ENCODE measurements around the gene GJA1. TPM values are rescaled to one million over a fixed set of nuclear protein-coding genes. Genes with fewer than 3 reads are reported as not detected.
A peak's percentile ranks its signal among the peaks of the same experiment; 100 is the strongest.
"Not testable (repeated sequence)": the region's sequence is repeated elsewhere in the genome, so short reads cannot be mapped to it uniquely, and the experiment has no call there.

GJA1 gene
- total and polyA plus RNA-seq, 2 of the 13 experiments (the other 11 are each of a cell fraction or from before 2014, with no cell fraction given) = not detected

GRCh38 chr6:121447746-121448145 lies 12.3 kb downstream of the GJA1 start:
- H3K4me1 ChIP-seq (ENCODE audit: insufficient read depth, low read length); CTCF ChIA-PET (ENCODE audit: low intra/inter-chr PET ratio, low total read pairs); H3K27ac ChIP-seq (ENCODE audit: extremely low read length, insufficient read depth, low read length); in situ Hi-C loops (cut with HindIII; ENCODE audit: extremely low pct_ligation_motif_present, low pct_unique_long_range_greater_than_20kb); H3K79me2 ChIP-seq (ENCODE audit: insufficient read depth, low read length); H3K4me2 ChIP-seq (ENCODE audit: low read depth, low read length); H3K36me3 ChIP-seq (replicated peaks in 1 of 2; ENCODE audit: control insufficient read depth in 1 of 2, insufficient read depth in 2 of 2, low read length in 2 of 2); BruUV-seq (replicated peaks); H2AFZ ChIP-seq (ENCODE audit: low read length); H3K9ac ChIP-seq (ENCODE audit: insufficient read depth, low read depth, low read length); H3K27me3 ChIP-seq (ENCODE audit: control insufficient read depth in 1 of 2, insufficient read depth in 2 of 2, low read length in 2 of 2); POLR2A ChIA-PET; H3K4me3 ChIP-seq (replicated peaks in 1 of 3; ENCODE audit: insufficient read depth in 1 of 3, low read depth in 2 of 3, low read length in 3 of 3); intact Hi-C loops (cut with micrococcal nuclease; ENCODE audit: unreplicated experiment); H3K9me3 ChIP-seq (ENCODE audit: low read length); H4K20me1 ChIP-seq (ENCODE audit: insufficient read depth, low read length); DNase-seq (ENCODE audit: low spot score); FAIRE-seq; ATAC-seq: not testable (repeated sequence)
- 15% methylated on average over 5 of the region's 7 CpGs for WGBS (ENCODE audit: low lambda C conversion rate)

- BruUV-seq (replicated peaks); H3K4me1 ChIP-seq (ENCODE audit: insufficient read depth, low read length); POLR2A ChIA-PET; H3K9me3 ChIP-seq (ENCODE audit: low read length); in situ Hi-C loops (cut with HindIII; ENCODE audit: extremely low pct_ligation_motif_present, low pct_unique_long_range_greater_than_20kb); H4K20me1 ChIP-seq (ENCODE audit: insufficient read depth, low read length); intact Hi-C loops (cut with micrococcal nuclease; ENCODE audit: unreplicated experiment); DNase-seq (ENCODE audit: low spot score); CTCF ChIA-PET (ENCODE audit: low intra/inter-chr PET ratio, low total read pairs); H3K4me3 ChIP-seq (replicated peaks in 1 of 3; ENCODE audit: insufficient read depth in 1 of 3, low read depth in 2 of 3, low read length in 3 of 3); H2AFZ ChIP-seq (ENCODE audit: low read length); H3K79me2 ChIP-seq (ENCODE audit: insufficient read depth, low read length); H3K4me2 ChIP-seq (ENCODE audit: low read depth, low read length); H3K36me3 ChIP-seq (replicated peaks in 1 of 2; ENCODE audit: control insufficient read depth in 1 of 2, insufficient read depth in 2 of 2, low read length in 2 of 2); ATAC-seq; H3K27me3 ChIP-seq (ENCODE audit: control insufficient read depth in 1 of 2, insufficient read depth in 2 of 2, low read length in 2 of 2); H3K27ac ChIP-seq (ENCODE audit: extremely low read length, insufficient read depth, low read length); H3K9ac ChIP-seq (ENCODE audit: insufficient read depth, low read depth, low read length): not testable (repeated sequence)
- 4% methylated on average over 2 of the region's 2 CpGs for WGBS (ENCODE audit: low lambda C conversion rate)
- peak; percentile 50 for FAIRE-seq
These were observed 13.1 kb downstream of the GJA1 start for GRCh38 chr6:121448528-121448927.

DNA sequence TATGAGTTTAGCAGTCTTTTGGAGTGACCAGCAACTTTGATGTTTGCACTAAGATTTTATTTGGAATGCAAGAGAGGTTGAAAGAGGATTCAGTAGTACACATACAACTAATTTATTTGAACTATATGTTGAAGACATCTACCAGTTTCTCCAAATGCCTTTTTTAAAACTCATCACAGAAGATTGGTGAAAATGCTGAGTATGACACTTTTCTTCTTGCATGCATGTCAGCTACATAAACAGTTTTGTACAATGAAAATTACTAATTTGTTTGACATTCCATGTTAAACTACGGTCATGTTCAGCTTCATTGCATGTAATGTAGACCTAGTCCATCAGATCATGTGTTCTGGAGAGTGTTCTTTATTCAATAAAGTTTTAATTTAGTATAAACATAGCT lies 13.9 kb downstream of the GJA1 start:
- ChIA-PET CTCF (ENCODE audit: low intra/inter-chr PET ratio, low total read pairs) (no interaction called here), POLR2A (no interaction called here)
- intact Hi-C loops (cut with micrococcal nuclease; ENCODE audit: unreplicated experiment) = no loop called here
- WGBS (ENCODE audit: low lambda C conversion rate) = 5% methylated on average over 1 of the region's 1 CpG
- TF ChIP-seq KLF12 (CRISPR knock-in tag; IDR thresholded peaks at IDR 0.05; ENCODE audit: borderline replicate concordance) (no peak), MAFK (conservative IDR thresholded peaks at IDR 0.05 in 1 of 2, IDR thresholded peaks at IDR 0.05 in 1 of 2; ENCODE audit: low read length in 2 of 2) (peak; percentile 89 to 94), MAFF (IDR thresholded peaks at IDR 0.05; ENCODE audit: low read depth, low read length) (peak; percentile 94), SYNCRIP (IDR thresholded peaks at IDR 0.05; ENCODE audit: insufficient read depth, low read depth, low read length) (no peak)
- H2AFZ ChIP-seq (ENCODE audit: low read length) = no peak overlapping the region
- no peaks in the 10 kb centered on the region for H3K9me3 ChIP-seq (ENCODE audit: low read length)
- no peaks in the 10 kb centered on the region for H3K4me1 ChIP-seq (ENCODE audit: insufficient read depth, low read length)
- no peak overlapping the region for H3K27ac ChIP-seq (ENCODE audit: extremely low read length, insufficient read depth, low read length)
- DNase-seq (ENCODE audit: low spot score) = no peak
- in situ Hi-C loops (cut with HindIII; ENCODE audit: extremely low pct_ligation_motif_present, low pct_unique_long_range_greater_than_20kb) = no loop called here
- peaks cover 0 to 1% of the 10 kb centered on the region in 2 experiments; a peak in 1 of 5 replicates for H3K27me3 ChIP-seq (ENCODE audit: control insufficient read depth in 1 of 2, insufficient read depth in 2 of 2, low read length in 2 of 2)
- no TSS peak for BruUV-seq (replicated peaks)
- H3K4me2 ChIP-seq (ENCODE audit: low read depth, low read length) = no peak overlapping the region
- no peak overlapping the region for H3K9ac ChIP-seq (ENCODE audit: insufficient read depth, low read depth, low read length)
- no peak overlapping the region for H3K4me3 ChIP-seq (replicated peaks in 1 of 3; ENCODE audit: insufficient read depth in 1 of 3, low read depth in 2 of 3, low read length in 3 of 3)
- H3K36me3 ChIP-seq (replicated peaks in 1 of 2; ENCODE audit: control insufficient read depth in 1 of 2, insufficient read depth in 2 of 2, low read length in 2 of 2) = no peaks in the 10 kb centered on the region
- no peaks in the 10 kb centered on the region for H4K20me1 ChIP-seq (ENCODE audit: insufficient read depth, low read length)
- no peak for ATAC-seq
- no peaks in the 10 kb centered on the region for H3K79me2 ChIP-seq (ENCODE audit: insufficient read depth, low read length)
- no peak for FAIRE-seq
